NB4 (cell line): ENCODE measurements around the gene CHRM1.

Experiments
- CTCF ChIP-seq: IDR thresholded peaks from one replicate; pipeline ENCODE4 v1.5.1; 2012; ENCODE audit warnings: low read depth, low read length
- MYC ChIP-seq: IDR thresholded peaks from 2 replicates; pipeline ENCODE4 v1.6.1; 2011; ENCODE audit warnings: low read depth, low read length
- POLR2A ChIP-seq: IDR thresholded peaks from 2 replicates; pipeline ENCODE4 v1.6.1; 2011; ENCODE audit warnings: mild to moderate bottlenecking; ENCODE audit not compliant: insufficient read length; ENCODE audit errors: extremely low read depth

DNA sequence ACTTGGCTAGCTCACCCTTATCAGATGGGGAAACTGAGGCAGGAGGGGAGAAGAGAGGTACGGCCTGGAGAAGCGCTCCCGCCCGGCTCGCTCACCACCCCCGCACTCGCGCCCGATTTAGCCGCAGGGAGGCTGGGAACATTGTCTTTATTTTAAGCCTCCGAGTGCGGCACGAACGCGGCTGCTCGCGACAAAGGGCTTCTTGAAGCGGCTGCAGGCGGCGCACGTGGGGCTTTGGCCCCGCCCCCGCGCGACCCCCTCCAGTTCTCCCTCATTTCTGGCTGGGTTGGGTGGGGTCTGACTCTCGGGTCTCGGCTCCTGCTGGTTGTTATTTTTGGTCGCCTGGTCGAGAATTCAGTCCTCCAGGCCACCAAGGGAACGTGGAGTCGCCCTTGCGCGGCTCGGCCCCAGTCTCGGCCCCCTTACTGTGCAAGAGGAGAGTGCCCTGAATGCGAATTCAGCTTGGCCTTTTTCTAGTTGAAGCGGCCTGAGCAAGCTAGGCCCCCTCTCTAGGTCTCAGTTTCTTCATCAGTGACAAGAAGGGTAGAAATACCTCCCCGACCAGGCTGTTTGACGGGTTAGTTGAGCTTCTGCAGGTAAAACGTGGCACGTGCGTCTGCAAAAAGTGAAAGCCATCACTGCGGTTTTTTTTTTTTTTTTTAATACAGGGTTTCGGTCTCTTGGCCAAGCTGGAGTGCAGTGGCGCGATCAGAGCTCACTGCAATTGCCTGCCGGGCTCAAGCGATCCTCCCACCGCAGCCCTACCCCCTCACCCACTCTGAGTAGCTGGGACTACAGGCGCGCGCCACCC, 2.6 kb upstream of the CHRM1 start:
- TF ChIP-seq CTCF (no peak), POLR2A (no peak), MYC (no peak)
